Karpas-422 (cell line): ENCODE data around the gene KCNK17. TPM values are rescaled to one million over a fixed set of nuclear protein-coding genes. Genes with fewer than 3 reads are reported as not detected.

ENCODE experiments used
- DNase-seq: peaks from one replicate; pipeline ENCODE4 v3.0.0-alpha.2; 2015
- H2AFZ ChIP-seq: fragments of 200-600 bp; sonication (generic); 2 replicates; pipeline ENCODE4 v1.6.1; 2014; ENCODE audit warnings: antibody characterized with exemption, low read length, mixed read lengths
- H3K27ac ChIP-seq: fragments of 200-600 bp; sonication (generic); 2 replicates; pipeline ENCODE4 v1.5.1; 2014; ENCODE audit warnings: mild to moderate bottlenecking, low read length, moderate library complexity
- H3K27me3 ChIP-seq: fragments of 200-600 bp; sonication (generic); 2 replicates; pipeline ENCODE4 v1.6.1; 2014; ENCODE audit warnings: low read length, mixed read lengths
- H3K36me3 ChIP-seq: fragments of 200-600 bp; sonication (generic); 2 replicates; pipeline ENCODE4 v1.6.1; 2014; ENCODE audit warnings: low read length, mixed read lengths; ENCODE audit not compliant: insufficient read depth
- H3K4me1 ChIP-seq: fragments of 200-600 bp; sonication (generic); 2 replicates; pipeline ENCODE4 v1.6.1; 2014; ENCODE audit warnings: mild to moderate bottlenecking, low read length, mixed read lengths
- H3K4me2 ChIP-seq: fragments of 200-600 bp; sonication (generic); 2 replicates; pipeline ENCODE4 v1.6.1; 2014; ENCODE audit warnings: low read length, low read depth, mild to moderate bottlenecking; ENCODE audit not compliant: poor library complexity, severe bottlenecking
- H3K4me3 ChIP-seq: fragments of 200-600 bp; sonication (generic); 2 replicates; pipeline ENCODE4 v1.5.1; 2014; ENCODE audit warnings: mild to moderate bottlenecking, antibody characterized with exemption, low read length, mixed read lengths
- H3K79me2 ChIP-seq: fragments of 200-600 bp; sonication (generic); 2 replicates; pipeline ENCODE4 v1.6.1; 2014; ENCODE audit warnings: mild to moderate bottlenecking, low read length, mixed read lengths
- H3K9ac ChIP-seq: fragments of 200-600 bp; sonication (generic); 2 replicates; pipeline ENCODE4 v1.6.0; 2014; ENCODE audit warnings: low read length
- H3K9me2 ChIP-seq: fragments of 200-600 bp; sonication (generic), shearing (Covaris generic); replicated peaks from 2 replicates; pipeline ENCODE4 v1.6.0; 2014; ENCODE audit warnings: mild to moderate bottlenecking, low read length, moderate library complexity; ENCODE audit not compliant: insufficient read depth
- H3K9me3 ChIP-seq: fragments of 300-700, 200-600 bp; sonication (generic); 2 replicates; pipeline ENCODE4 v1.6.1; 2014; ENCODE audit warnings: low read length, mixed read lengths
- H4K20me1 ChIP-seq: fragments of 200-600 bp; sonication (generic); 2 replicates; pipeline ENCODE4 v1.6.1; 2014; ENCODE audit warnings: mild to moderate bottlenecking, antibody characterized with exemption, low read length, low read depth; ENCODE audit not compliant: insufficient read depth
- total RNA-seq: library from RNA; depleted of rRNA; stranded (reverse); fragments of >200 nt; shearing (Covaris generic); gene quantifications from 2 replicates; pipeline ENCODE4 v1.2.3, GENCODE V29; 2014; ENCODE audit warnings: low replicate concordance

KCNK17 gene
- total RNA-seq, 1 experiment from 2014 or later = not detected

GRCh38 chr6:39266782-39267355 lies 47.4 kb downstream of the KCNK17 start:
- no peak overlapping the region for H3K4me2 ChIP-seq
- no peaks in the 10 kb centered on the region for H3K36me3 ChIP-seq
- H3K4me1 ChIP-seq = no peaks in the 10 kb centered on the region
- no peak overlapping the region for H3K4me3 ChIP-seq
- H3K27ac ChIP-seq = no peak overlapping the region
- no peak overlapping the region for H3K9ac ChIP-seq
- no peaks in the 10 kb centered on the region for H3K27me3 ChIP-seq
- no peaks in the 10 kb centered on the region for H4K20me1 ChIP-seq
- H3K9me2 ChIP-seq = no peaks in the 10 kb centered on the region
- H3K9me3 ChIP-seq = no peaks in the 10 kb centered on the region
- H2AFZ ChIP-seq = no peak overlapping the region
- DNase-seq = no peak
- H3K79me2 ChIP-seq = no peaks in the 10 kb centered on the region

- Histone ChIP-seq H3K79me2 (no peaks in the 10 kb centered on the region), H3K27ac (no peak overlapping the region), H3K4me3 (no peak overlapping the region), H3K9me3 (no peaks in the 10 kb centered on the region), H3K27me3 (no peaks in the 10 kb centered on the region), H3K9me2 (no peaks in the 10 kb centered on the region), H3K4me2 (no peak overlapping the region), H3K4me1 (no peaks in the 10 kb centered on the region), H3K9ac (no peak overlapping the region), H3K36me3 (no peaks in the 10 kb centered on the region), H2AFZ (no peak overlapping the region), H4K20me1 (no peaks in the 10 kb centered on the region)
- no peak for DNase-seq
These were observed 47.8 kb downstream of the KCNK17 start for GRCh38 chr6:39266375-39266774.

DNA sequence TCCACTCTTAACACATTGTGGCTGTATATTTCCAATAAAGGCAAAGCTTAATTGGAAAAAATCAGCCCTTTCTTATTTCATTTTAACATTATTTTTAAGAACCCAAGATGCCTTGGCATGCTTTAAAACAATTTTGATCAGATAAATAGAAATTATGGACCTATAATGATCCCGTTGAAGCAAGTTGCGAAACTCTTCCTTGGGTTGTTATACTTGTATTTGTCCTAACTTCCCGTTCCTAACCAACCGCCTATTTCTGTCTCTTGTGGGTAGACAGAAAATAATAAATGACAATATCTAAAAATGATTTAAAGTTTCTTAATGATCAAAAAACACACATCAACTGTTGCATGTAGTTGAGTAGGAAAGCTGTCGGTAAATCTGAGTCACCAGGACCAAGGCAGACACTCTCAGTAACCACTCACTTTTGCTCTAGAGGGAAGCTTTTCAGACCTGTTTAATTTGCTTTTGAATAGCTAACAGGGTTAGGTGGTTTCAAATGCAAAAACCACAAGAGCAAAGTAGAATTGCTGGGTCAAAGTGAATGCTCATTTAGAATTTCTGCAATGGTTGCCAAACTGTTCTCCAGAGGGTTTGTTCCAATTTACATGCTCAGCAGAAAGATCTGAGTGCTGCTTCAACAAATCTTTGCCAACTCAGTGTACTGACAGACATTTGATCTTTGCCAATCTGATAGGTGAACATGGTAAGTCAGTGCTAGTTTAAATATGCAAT lies 50.7 kb downstream of the KCNK17 start:
- Histone ChIP-seq H3K9me3 (no peaks in the 10 kb centered on the region), H4K20me1 (no peaks in the 10 kb centered on the region), H3K4me2 (no peak overlapping the region), H3K9me2 (no peaks in the 10 kb centered on the region), H3K79me2 (no peaks in the 10 kb centered on the region), H3K4me3 (no peak overlapping the region), H3K4me1 (no peaks in the 10 kb centered on the region), H3K27me3 (no peaks in the 10 kb centered on the region), H3K27ac (no peak overlapping the region), H3K36me3 (no peaks in the 10 kb centered on the region), H3K9ac (no peak overlapping the region), H2AFZ (no peak overlapping the region)
- no peak for DNase-seq

DNA sequence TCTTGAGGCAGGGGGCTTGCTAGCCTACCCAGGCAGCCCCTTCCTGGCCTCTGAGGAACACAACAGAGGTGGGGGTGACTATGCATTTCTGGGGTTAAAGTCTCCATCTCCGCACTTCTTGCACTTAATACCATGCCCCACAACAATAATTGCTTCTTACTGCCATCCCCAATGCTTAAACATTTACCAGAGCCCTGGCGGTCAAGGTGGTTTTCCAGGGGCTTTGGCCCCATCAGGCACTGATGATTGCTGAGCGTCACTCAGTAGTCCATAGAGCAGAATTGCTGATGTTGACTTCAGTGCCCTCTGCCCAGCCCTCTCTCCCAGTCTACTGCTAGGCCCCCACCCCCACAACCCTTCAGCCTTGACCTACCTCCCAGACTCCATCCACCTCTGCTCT lies 52.5 kb downstream of the KCNK17 start:
- no peaks in the 10 kb centered on the region for H4K20me1 ChIP-seq
- DNase-seq = no peak
- no peak overlapping the region for H3K4me3 ChIP-seq

GRCh38 chr6:39260953-39261352 lies 53.3 kb downstream of the KCNK17 start:
- Histone ChIP-seq H3K79me2 (no peaks in the 10 kb centered on the region), H3K9me2 (no peaks in the 10 kb centered on the region), H4K20me1 (no peaks in the 10 kb centered on the region), H3K4me2 (no peak overlapping the region), H3K27me3 (no peaks in the 10 kb centered on the region), H3K4me3 (no peak overlapping the region), H3K36me3 (no peaks in the 10 kb centered on the region), H3K9me3 (no peaks in the 10 kb centered on the region), H2AFZ (no peak overlapping the region), H3K4me1 (no peaks in the 10 kb centered on the region), H3K9ac (no peak overlapping the region), H3K27ac (no peak overlapping the region)
- DNase-seq = no peak

More for the DNA sequence above, 52.5 kb downstream of the KCNK17 start:
- Histone ChIP-seq H3K4me2 (no peak overlapping the region), H3K9me3 (no peaks in the 10 kb centered on the region), H3K27ac (no peak overlapping the region), H3K9ac (no peak overlapping the region), H3K36me3 (no peaks in the 10 kb centered on the region), H3K4me1 (no peaks in the 10 kb centered on the region), H3K27me3 (no peaks in the 10 kb centered on the region), H2AFZ (no peak overlapping the region), H3K79me2 (no peaks in the 10 kb centered on the region), H3K9me2 (no peaks in the 10 kb centered on the region)

DNA sequence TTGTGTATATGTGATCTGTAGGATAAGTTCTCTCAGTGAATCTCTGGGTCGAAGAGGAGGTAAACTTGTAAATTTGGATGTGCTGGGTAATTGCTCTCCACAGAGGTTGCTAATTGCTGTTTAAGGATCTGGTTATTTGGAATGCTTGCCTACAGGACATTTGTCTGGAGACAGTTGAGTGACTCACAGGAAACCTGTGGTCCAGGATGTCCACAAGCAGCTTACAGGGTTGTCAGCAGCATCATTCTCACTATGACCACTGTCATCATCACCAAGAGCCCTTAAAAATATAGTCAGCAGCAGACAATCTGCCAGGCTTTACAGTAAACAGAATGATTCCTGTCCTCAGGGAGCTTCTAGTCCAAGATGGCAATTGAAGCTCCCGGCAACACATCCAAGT lies 53.8 kb downstream of the KCNK17 start:
- H3K9me3 ChIP-seq = no peaks in the 10 kb centered on the region
- H4K20me1 ChIP-seq = no peaks in the 10 kb centered on the region
- no peaks in the 10 kb centered on the region for H3K36me3 ChIP-seq
- no peaks in the 10 kb centered on the region for H3K9me2 ChIP-seq
- H3K4me1 ChIP-seq = no peaks in the 10 kb centered on the region
- H3K79me2 ChIP-seq = no peaks in the 10 kb centered on the region
- H2AFZ ChIP-seq = no peak overlapping the region
- no peak overlapping the region for H3K4me3 ChIP-seq
- no peak overlapping the region for H3K9ac ChIP-seq
- no peaks in the 10 kb centered on the region for H3K27me3 ChIP-seq
- H3K4me2 ChIP-seq = no peak overlapping the region
- no peak for DNase-seq
- no peak overlapping the region for H3K27ac ChIP-seq

DNA sequence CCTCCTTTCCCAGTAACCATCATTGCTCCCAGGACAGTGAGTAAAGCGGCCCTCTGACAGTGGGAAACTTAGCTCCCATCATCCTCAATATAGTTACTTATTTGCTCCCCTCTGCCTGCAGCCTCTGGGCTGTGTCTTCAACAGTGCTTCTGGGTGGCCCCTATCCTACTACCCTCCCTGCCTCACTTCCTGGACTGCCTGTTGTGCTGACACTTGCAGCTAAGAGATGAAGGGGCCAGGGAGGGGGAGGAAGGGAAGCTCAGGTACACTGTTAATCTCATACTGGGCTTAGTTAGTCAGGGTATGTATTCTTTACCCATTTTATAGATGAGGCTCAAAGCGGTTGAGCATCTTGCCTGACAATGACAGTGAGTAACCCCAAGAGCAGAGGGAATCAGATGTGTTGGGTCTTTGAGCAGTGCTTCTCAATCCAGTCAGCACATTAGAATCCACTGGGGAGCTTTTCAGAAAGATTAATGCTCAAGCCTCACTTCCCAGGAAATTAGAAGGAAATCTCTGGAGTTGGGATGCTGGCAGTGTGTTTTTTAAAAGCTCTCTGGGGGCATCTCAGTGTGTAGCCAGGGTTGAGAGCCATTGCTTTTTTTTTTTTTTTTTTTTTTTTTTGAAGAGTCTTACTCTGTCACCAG lies 57.8 kb downstream of the KCNK17 start:
- Histone ChIP-seq H3K4me1 (no peaks in the 10 kb centered on the region), H3K9ac (no peak overlapping the region), H3K9me2 (no peaks in the 10 kb centered on the region), H3K27me3 (no peaks in the 10 kb centered on the region), H4K20me1 (no peaks in the 10 kb centered on the region), H3K27ac (no peak overlapping the region), H3K9me3 (no peaks in the 10 kb centered on the region), H3K4me2 (no peak overlapping the region), H3K79me2 (no peaks in the 10 kb centered on the region), H3K36me3 (no peaks in the 10 kb centered on the region), H3K4me3 (no peak overlapping the region), H2AFZ (no peak overlapping the region)
- no peak for DNase-seq

- Histone ChIP-seq H3K27me3 (no peaks in the 10 kb centered on the region), H3K4me3 (no peak overlapping the region), H3K9ac (no peak overlapping the region), H3K27ac (no peak overlapping the region), H3K9me2 (no peaks in the 10 kb centered on the region), H2AFZ (no peak overlapping the region), H3K36me3 (no peaks in the 10 kb centered on the region), H3K79me2 (no peaks in the 10 kb centered on the region), H3K4me2 (no peak overlapping the region), H3K9me3 (no peaks in the 10 kb centered on the region), H4K20me1 (no peaks in the 10 kb centered on the region), H3K4me1 (no peaks in the 10 kb centered on the region)
- DNase-seq = no peak
These were observed 59.2 kb downstream of the KCNK17 start for GRCh38 chr6:39254999-39255535.
